Measurements from ENCODE around the gene ATP5F1D.
A peak's percentile ranks its signal among the peaks of the same experiment; 100 is the strongest.
"Not testable (repeated sequence)": the region's sequence is repeated elsewhere in the genome, so short reads cannot be mapped to it uniquely, and the experiment has no call there.

Gene ATP5F1D

GRCh38 chr19:1233115-1233667 is 8.4 kb upstream of the ATP5F1D start:
- no peak for DNase-seq

DNA sequence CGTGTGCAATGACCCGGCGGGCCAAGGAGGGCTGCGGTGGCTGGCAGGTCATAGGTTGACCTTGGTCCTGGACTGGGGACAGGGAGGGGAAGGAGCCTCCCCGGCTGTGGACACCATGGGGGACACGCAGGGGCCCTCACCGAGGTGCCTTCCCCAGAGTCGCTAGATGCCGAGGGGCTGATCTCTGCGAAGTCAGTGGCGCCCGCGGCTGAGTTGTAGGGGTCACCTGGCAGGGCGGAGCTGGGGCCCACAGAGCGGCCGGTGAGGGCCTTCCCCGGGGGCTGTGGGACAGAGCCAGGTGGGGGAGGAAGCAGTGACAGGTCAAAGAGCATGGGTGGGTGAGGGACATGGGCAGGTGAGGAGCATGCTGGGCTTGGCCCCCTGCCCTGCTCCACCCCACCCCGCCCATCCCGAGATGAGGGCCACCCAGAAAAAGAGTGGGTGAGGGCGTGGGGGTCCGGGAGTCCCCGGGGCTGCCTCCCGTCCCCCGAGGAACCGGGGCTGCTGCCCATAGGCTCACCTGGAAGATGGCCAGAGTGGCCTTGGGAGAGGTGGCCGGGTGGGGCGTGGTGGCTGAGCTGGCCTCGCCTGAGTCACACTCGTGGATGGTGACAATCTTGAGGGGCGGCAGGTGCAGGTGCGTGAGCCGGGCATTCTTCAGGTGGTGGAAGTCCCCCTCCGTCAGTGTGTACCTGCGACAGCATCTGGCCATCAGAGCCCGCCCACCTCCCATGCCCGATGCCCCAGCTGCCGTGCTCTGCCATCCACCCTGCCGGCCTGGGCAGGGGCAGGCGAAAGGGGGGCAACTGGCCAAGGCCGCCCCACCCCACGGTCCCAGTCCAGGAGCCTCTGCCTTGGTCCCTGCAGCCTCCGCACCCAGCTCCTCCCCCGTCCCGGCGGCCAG is 7.2 kb upstream of the ATP5F1D start:
- no peak for DNase-seq

GRCh38 chr19:1234955-1235380 is 6.6 kb upstream of the ATP5F1D start:
- no peak for DNase-seq

DNA sequence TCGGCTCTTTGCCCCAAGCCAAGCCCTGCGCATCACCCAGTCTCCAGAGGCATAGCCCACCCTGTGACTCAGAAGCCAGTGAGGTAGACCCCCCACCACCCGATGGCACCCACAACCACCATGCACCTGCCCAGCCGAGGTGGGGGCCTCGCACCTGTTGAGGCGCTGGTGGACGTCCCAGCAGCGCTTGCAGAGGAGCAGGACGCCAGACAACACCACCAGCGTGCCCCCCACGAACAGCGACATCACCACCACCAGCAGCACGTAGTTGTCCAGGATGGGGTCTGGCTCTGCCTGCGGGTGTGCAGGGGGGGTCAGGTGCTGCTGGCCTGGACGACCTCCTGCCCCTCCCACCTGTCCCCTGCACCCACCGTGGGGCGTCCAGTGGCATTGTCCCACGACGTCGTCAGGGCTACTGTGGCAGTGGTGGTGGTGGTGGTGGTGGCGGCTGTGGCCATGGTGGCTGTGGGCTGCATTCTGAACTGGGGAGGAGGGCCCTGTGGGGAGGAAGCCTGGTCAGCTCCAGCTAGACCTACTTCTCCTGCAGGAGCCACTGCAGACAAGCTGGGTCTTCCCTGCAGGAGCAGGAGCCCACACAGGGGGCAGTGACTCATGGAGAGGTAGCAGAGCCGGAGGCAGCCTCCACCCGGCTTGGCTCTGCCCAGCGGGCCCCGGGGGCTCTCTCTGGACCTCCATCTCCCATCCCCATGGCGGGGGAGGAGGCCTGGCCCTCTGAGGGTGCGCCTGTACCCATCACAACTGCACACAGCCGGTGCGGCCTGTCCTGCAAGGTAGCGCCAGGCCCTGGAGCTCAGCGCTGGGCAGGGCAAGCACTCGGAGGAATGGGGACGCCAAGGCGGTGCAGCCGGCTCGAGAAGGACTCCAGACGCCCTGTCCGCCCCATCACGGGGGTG is 5.7 kb upstream of the ATP5F1D start:
- DNase-seq: no peak

- no peak for DNase-seq
Measured at GRCh38 chr19:1236576-1236975, 5.0 kb upstream of the ATP5F1D start.

DNA sequence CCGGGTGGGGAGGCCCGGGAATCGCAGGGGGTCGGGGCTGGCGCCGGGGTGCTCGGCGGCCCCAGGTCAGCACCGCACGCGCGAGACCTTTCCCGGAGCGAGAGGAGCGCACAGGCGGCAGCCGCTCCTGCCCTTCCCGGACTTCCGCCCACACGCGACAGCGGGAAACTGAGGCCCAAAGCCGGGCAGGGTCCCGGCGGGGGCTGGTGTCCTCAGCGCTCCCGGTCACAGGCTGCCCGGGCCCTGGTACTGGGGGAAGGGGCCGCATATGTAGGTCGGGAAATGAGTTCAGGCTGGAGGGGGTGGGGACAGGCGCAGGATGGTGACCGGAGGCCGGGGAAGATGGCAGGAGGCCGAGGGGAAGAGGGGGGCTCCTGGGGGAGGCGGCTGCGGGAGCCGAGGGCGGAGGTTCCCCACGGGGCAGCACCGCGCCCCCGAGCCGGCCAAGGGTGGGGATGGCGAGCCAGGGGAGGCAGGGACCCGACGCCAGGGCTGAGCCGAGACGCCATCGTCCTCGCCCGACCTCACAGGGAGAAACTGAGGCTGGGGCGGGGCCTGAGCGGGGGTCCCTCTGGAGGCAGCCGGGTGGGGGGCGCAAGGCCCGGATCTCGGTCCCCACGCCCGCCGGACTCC is 4.4 kb upstream of the ATP5F1D start:
- no peak for DNase-seq

- no peak for DNase-seq
Measured at GRCh38 chr19:1237754-1238368, 3.7 kb upstream of the ATP5F1D start, which contains the start of gene CBARP. TSS of gene CBARP (minus strand) at chr19:1238005. CDS start at chr19:1236100, 1,905 bp downstream.

DNA sequence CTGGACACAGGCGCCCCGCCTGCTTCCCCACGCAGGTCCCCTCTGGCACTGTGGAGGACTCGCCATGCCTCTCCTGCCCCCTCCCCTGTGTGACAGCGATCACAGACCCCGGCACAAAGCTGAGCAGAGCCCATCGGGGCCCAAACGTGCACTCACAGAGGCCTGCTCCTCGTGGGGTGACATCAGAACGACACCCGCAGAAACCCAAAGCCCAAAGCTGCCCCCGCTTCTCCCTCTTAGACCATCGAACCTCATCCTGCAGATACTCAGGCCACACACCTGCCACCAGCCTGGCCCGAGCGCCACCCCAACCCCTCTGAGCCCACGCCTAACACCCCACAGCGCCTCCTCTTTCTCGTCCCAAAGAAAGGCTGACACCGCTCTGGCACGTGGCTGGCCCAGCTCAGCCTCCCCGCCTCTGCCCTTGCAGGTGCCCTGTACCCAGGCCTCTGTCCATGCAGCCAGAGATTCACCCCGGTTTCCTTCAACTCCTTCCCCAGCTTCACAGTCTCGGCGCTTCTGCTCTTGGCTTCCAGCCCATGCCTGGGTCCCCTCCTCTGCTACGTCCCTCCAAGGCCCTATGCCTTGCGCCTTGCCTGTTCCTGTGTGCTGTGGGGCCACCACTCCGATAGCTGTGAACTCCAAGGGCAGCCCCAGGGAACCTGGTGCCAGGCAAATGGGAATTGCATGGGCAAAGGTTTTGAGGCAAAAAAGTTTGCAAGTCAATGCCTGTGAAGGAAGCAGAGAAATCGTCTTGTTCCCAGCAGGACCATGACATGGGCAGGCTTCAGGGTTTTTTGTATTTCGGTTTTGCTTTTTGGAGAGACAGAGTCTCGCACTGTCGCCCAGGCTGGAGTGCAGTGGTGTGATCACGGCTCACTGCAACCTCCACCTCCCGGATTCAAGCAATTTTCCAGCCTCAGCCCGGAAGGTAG is 2.9 kb upstream of the ATP5F1D start:
- no peak for DNase-seq

DNA sequence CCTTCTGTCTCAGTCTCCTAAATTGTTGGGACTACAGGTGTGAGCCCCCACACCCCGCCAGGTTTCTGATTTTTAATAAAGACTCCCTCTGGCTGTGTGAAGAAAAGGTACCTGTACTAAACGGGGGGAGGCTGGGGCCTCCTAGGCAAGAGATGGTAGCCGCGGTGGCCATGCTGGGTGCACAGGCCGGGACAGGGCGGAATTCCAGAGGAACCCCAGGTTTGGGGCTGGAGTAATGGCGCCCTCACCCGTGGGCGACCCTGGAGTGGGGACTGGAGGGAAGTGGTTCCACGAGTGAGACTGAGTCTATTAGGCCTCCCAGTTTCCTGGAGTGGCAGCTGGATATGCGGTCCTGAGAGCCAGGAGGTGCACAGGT is 2.1 kb upstream of the ATP5F1D start:
- DNase-seq: no peak

DNA sequence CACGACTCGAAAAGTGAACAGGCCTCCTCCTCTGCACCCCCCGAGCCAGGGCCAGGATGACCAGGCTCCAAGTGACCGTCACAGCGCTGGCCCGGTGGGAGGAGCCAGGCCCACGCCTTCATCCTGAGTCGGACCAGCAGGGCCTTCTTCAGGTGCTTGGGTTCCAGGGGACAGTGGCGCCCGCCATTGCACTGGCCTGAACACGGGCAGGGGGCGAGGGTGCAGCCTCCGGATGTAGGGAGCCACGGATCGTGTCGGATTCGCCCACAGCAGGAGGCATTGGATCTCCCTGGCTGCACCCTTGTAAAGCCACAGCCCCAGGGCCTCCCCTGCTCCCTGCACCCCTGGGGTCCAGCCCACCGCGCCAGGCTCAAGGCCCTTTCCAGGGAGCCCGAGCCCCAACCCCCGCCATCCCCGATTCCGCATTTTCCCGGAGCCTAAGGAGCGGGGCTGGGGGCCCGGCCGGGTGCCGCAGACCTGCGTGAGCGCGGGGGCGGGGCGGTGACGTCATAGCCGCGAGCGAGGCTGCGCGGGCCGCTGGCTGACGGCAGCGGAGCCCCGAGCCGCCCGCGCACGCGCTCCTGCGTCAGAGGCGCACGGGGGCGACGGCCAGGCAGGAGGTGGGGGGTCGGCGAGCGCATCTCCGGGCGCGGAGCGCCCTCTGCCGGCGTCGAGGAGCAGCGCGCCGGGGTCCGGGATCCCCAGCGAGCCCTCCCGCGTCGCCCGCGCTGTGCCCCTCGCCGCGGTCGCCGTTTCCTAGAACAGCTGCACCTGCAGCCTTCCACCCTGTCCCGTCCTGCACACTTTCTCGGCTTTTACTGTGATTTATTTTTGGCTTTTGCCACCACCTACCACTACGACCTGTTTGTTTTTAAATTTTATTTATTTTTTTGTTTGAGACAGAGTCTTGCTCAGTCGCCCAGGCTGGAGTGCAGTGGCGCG is 1.5 kb upstream of the ATP5F1D start:
- peak; percentile 74 for DNase-seq

GRCh38 chr19:1240925-1241324 is 626 bp upstream of the ATP5F1D start:
- DNase-seq: no peak

DNA sequence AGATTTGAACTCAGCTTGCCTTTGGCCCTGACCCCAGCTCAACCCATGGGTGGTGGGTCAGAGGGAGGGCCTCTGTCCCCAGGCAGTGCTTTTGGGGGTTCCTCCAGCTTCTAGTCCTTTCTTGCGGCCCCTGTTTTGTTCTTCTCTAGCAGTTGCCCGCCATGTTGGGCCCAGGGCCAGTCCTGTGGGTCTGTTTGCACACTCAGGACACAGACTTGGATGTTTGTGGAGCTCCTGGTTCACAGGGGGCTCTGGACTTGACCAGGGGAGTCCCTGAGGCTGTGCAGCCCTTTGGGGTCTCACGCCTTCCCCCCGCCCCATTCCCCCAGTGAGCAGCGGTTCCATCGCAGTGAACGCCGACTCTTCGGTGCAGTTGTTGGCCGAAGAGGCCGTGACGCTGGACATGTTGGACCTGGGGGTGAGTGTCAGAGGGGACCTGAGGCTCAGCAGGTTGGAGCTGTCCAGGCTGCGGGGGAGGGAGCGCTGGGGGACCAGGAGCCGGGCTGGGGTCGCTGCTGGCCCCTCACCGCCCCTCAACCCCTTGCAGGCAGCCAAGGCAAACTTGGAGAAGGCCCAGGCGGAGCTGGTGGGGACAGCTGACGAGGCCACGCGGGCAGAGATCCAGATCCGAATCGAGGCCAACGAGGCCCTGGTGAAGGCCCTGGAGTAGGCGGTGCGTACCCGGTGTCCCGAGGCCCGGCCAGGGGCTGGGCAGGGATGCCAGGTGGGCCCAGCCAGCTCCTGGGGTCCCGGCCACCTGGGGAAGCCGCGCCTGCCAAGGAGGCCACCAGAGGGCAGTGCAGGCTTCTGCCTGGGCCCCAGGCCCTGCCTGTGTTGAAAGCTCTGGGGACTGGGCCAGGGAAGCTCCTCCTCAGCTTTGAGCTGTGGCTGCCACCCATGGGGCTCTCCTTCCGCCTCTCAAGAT is 2.5 kb downstream of the ATP5F1D start:
- DNase-seq: peak; percentile 65

DNA sequence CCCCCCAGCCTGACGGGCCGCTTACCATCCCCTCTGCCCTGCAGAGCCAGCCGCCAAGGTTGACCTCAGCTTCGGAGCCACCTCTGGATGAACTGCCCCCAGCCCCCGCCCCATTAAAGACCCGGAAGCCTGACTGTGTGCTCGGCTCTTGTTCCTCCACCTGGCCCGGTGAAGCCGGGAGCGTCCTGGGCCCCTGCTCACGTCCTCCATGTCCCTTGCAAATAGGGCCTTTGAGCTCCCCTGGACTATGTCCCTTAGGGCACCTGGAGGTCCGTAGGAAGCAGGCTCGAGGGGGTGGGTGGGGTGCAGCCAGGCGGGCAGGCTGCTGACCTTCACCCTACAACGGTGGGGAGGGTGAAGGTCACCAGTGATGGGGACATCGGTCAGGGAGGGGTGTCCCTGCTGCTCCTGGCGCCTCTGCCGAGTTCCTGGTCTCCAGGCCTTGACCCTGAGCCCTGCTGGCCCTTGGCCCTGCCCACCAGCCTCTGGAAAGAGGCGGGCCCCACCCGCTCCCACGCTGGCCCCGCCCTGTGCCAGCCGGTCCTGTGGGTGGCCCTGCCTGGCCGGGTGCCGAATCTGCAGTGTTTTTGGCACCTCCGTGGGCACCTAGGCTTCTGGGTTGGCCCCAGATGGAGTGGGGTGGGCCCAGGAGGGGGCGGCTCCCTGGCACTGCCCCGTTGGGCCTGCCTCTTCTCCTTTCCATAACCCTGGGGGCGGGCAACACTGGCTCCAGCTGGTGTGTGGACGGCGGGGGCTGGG is 3.3 kb downstream of the ATP5F1D start:
- no peak for DNase-seq

GRCh38 chr19:1245494-1246264 is 4.1 kb downstream of the ATP5F1D start:
- DNase-seq: no peak

- DNase-seq: not testable (repeated sequence)
Measured at GRCh38 chr19:1246265-1247087, 4.9 kb downstream of the ATP5F1D start.

DNA sequence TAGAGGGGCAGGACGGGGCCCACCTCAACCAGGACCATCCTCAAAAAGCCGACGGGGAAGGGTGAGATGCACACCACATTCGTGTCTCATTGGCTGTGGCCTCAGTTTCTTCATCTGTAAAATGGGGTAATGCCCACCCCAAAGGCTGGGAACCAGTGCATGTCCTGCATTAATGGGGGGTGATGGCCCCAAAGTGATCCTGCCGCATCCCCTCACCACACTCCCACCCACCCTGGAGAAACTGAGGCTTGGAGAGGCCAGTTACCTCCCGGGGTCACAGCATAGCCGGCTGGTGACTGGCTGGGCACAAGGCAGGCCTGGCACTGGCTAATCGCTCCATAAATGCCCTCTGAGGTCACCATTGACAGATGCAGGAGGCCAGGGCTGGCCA is 6.2 kb downstream of the ATP5F1D start:
- no peak for DNase-seq
